ENCODE data around the gene WNK4. TPM values are rescaled to one million over a fixed set of nuclear protein-coding genes. Genes with fewer than 3 reads are reported as not detected.

Gene WNK4
- total and polyA plus RNA-seq, 10 donors, result 0.04 to 0.52 (median 0.10) TPM; not detected in 5

GRCh38 chr17:42791948-42792347 is 11.5 kb downstream of the WNK4 start:
- no peaks in the 10 kb centered on the region for H3K9me3 ChIP-seq
- H3K27me3 ChIP-seq (replicated peaks in 1 of 7), result peaks cover 0 to 10% (median 0%) of the 10 kb centered on the region in 7 donors
- DNase-seq, result no peak
- no peak overlapping the region for H3K4me3 ChIP-seq
- H3K27ac ChIP-seq, result no peak overlapping the region
- TF ChIP-seq POLR2AphosphoS5 (IDR thresholded peaks at IDR 0.05) (no peak), CTCF (IDR thresholded peaks at IDR 0.05 in 8 of 11, conservative IDR thresholded peaks at IDR 0.05 in 3 of 11) (no peak), POLR2A (IDR thresholded peaks at IDR 0.05) (no peak)
- peaks cover 0 to 19% (median 2%) of the 10 kb centered on the region in 6 donors for H3K36me3 ChIP-seq
- 76 to 91% (median 78%) methylated on average over 2 of the region's 2 CpGs for WGBS, 5 donors
- peaks cover 2 to 22% (median 7%) of the 10 kb centered on the region in 6 donors for H3K4me1 ChIP-seq
- intact Hi-C loops (cut with DNase I; ENCODE audit: low total_unique reads), result no loop called here

DNA sequence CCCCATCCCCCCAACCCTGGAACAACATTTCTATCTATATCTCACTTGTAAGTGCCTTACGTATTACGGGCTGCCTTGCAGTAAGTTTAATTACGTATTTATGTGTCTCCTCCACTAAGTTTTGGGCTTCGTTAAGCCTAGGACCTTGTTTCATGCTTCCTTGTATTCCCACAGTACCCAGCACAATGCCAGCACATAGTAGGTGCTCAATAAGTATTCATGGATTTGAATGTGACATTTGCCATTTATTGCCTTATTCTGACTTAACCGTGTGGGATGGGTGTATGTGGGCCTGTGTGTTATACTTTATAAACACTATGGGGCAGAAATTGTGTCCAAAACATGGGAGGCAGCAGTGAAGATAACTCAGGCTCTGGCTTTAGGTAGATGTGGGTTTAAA is 12.1 kb downstream of the WNK4 start:
- no peak for DNase-seq
- H3K4me1 ChIP-seq, result peaks cover 8 to 28% (median 13%) of the 10 kb centered on the region in 6 donors
- H3K27ac ChIP-seq, result no peak overlapping the region
- H3K4me3 ChIP-seq, result no peak overlapping the region
- 77 to 84% (median 81%) methylated on average over 5 of the region's 5 CpGs for WGBS, 5 donors
- H3K27me3 ChIP-seq (replicated peaks in 1 of 7), result peaks cover 0 to 6% (median 0%) of the 10 kb centered on the region in 7 donors
- H3K9me3 ChIP-seq, result no peaks in the 10 kb centered on the region
- peaks cover 0 to 20% (median 2%) of the 10 kb centered on the region in 6 donors for H3K36me3 ChIP-seq
- intact Hi-C loops (cut with DNase I; ENCODE audit: low total_unique reads), result no loop called here
- TF ChIP-seq POLR2AphosphoS5 (IDR thresholded peaks at IDR 0.05) (no peak), POLR2A (IDR thresholded peaks at IDR 0.05) (no peak), CTCF (IDR thresholded peaks at IDR 0.05 in 8 of 11, conservative IDR thresholded peaks at IDR 0.05 in 3 of 11) (no peak)

- no peak for TF ChIP-seq CTCF (IDR thresholded peaks at IDR 0.05 in 8 of 11, conservative IDR thresholded peaks at IDR 0.05 in 3 of 11)
- no peak for TF ChIP-seq POLR2AphosphoS5 (IDR thresholded peaks at IDR 0.05)
- no peak for TF ChIP-seq POLR2A (IDR thresholded peaks at IDR 0.05)
- intact Hi-C loops (cut with DNase I; ENCODE audit: low total_unique reads), result no loop called here
- 24 to 40% (median 29%) methylated on average over 4 of the region's 4 CpGs for WGBS, 5 donors
- no peak overlapping the region for H3K27ac ChIP-seq
- DNase-seq, result no peak
- no peaks in the 10 kb centered on the region for H3K9me3 ChIP-seq
- H3K36me3 ChIP-seq, result peaks cover 0 to 20% (median 2%) of the 10 kb centered on the region in 6 donors
- H3K4me3 ChIP-seq, result no peak overlapping the region
- peaks cover 13 to 43% (median 25%) of the 10 kb centered on the region in 6 donors for H3K4me1 ChIP-seq
- no peaks in the 10 kb centered on the region for H3K27me3 ChIP-seq (replicated peaks in 1 of 7)
These were observed 14.7 kb downstream of the WNK4 start for GRCh38 chr17:42795061-42795460.

GRCh38 chr17:42795465-42795864 is 15.1 kb downstream of the WNK4 start:
- H3K9me3 ChIP-seq, result no peaks in the 10 kb centered on the region
- peaks cover 0 to 20% (median 2%) of the 10 kb centered on the region in 6 donors for H3K36me3 ChIP-seq
- H3K27me3 ChIP-seq (replicated peaks in 1 of 7), result no peaks in the 10 kb centered on the region
- 88 to 93% (median 90%) methylated on average over 10 of the region's 10 CpGs for WGBS, 5 donors
- no peak for DNase-seq
- no peak overlapping the region for H3K4me3 ChIP-seq
- intact Hi-C loops (cut with DNase I; ENCODE audit: low total_unique reads), result no loop called here
- TF ChIP-seq CTCF (IDR thresholded peaks at IDR 0.05 in 8 of 11, conservative IDR thresholded peaks at IDR 0.05 in 3 of 11), result no peak
- no peak for TF ChIP-seq POLR2A (IDR thresholded peaks at IDR 0.05)
- peaks cover 13 to 43% (median 25%) of the 10 kb centered on the region in 6 donors for H3K4me1 ChIP-seq
- H3K27ac ChIP-seq, result no peak overlapping the region

All from spleen (tissue), 11 donors.